ENCODE data around the gene DCAF7. TPM values are rescaled to one million over a fixed set of nuclear protein-coding genes. Genes with fewer than 3 reads are reported as not detected.

Gene DCAF7
- total RNA-seq: 47.4 TPM
- long read RNA-seq, full-length matches to known transcripts: 20 of 91 reads
- long read RNA-seq, partial matches to known transcripts: 3 of 91 reads
- long read RNA-seq, other reads (novel, unspliced or antisense): 68 of 91 reads

- intact Hi-C loops (cut with DNase I): loop anchor here (2.0 to 5.0 kb wide), 2 partner anchors 51 to 108 kb away; partner anchors contain the start of gene TACO1
Measured at GRCh38 chr17:63549946-63550816, at the start of gene DCAF7. TSS of gene DCAF7 (plus strand) at chr17:63550477. CDS start at chr17:63550678, 201 bp downstream.

GRCh38 chr17:63500543-63501390 is 49.5 kb upstream of the DCAF7 start:
- DNase-seq (ENCODE audit: low spot score): no peak
- intact Hi-C loops (cut with DNase I): no loop called here

More at GRCh38 chr17:63549946-63550816, at the start of gene DCAF7:
- peak; percentile 100 for DNase-seq (ENCODE audit: low spot score)

GRCh38 chr17:63503341-63503705 is 47.0 kb upstream of the DCAF7 start:
- intact Hi-C loops (cut with DNase I): no loop called here
- no peak for DNase-seq (ENCODE audit: low spot score)

GRCh38 chr17:63504261-63504660 is 46.0 kb upstream of the DCAF7 start:
- no peak for DNase-seq (ENCODE audit: low spot score)

GRCh38 chr17:63505341-63505740 is 44.9 kb upstream of the DCAF7 start:
- intact Hi-C loops (cut with DNase I): no loop called here

More at GRCh38 chr17:63504261-63504660, 46.0 kb upstream of the DCAF7 start:
- intact Hi-C loops (cut with DNase I): no loop called here

GRCh38 chr17:63506627-63507026 is 43.6 kb upstream of the DCAF7 start:
- intact Hi-C loops (cut with DNase I): no loop called here
- no peak for DNase-seq (ENCODE audit: low spot score)

More at GRCh38 chr17:63505341-63505740, 44.9 kb upstream of the DCAF7 start:
- DNase-seq (ENCODE audit: low spot score): no peak

- intact Hi-C loops (cut with DNase I): no loop called here
- no peak for DNase-seq (ENCODE audit: low spot score)
Measured at GRCh38 chr17:63511331-63511730, 38.9 kb upstream of the DCAF7 start.

- no peak for DNase-seq (ENCODE audit: low spot score)
- intact Hi-C loops (cut with DNase I): no loop called here
Measured at GRCh38 chr17:63512388-63512787, 37.9 kb upstream of the DCAF7 start.

- intact Hi-C loops (cut with DNase I): no loop called here
- DNase-seq (ENCODE audit: low spot score): no peak
Measured at GRCh38 chr17:63512896-63513644, 37.2 kb upstream of the DCAF7 start.

- DNase-seq (ENCODE audit: low spot score): no peak
- intact Hi-C loops (cut with DNase I): no loop called here
Measured at GRCh38 chr17:63514477-63514876, 35.8 kb upstream of the DCAF7 start.

- DNase-seq (ENCODE audit: low spot score): no peak
- intact Hi-C loops (cut with DNase I): no loop called here
Measured at GRCh38 chr17:63514974-63515373, 35.3 kb upstream of the DCAF7 start.

- intact Hi-C loops (cut with DNase I): no loop called here
- DNase-seq (ENCODE audit: low spot score): no peak
Measured at GRCh38 chr17:63515426-63515825, 34.9 kb upstream of the DCAF7 start.

- no peak for DNase-seq (ENCODE audit: low spot score)
- intact Hi-C loops (cut with DNase I): no loop called here
Measured at GRCh38 chr17:63516910-63517824, 33.1 kb upstream of the DCAF7 start.

GRCh38 chr17:63517825-63518534 is 32.3 kb upstream of the DCAF7 start:
- intact Hi-C loops (cut with DNase I): no loop called here
- no peak for DNase-seq (ENCODE audit: low spot score)

- DNase-seq (ENCODE audit: low spot score): no peak
- intact Hi-C loops (cut with DNase I): no loop called here
Measured at GRCh38 chr17:63519116-63519881, 31.0 kb upstream of the DCAF7 start.

GRCh38 chr17:63519972-63520882 is 30.1 kb upstream of the DCAF7 start:
- DNase-seq (ENCODE audit: low spot score): no peak
- intact Hi-C loops (cut with DNase I): no loop called here

Data from cardiac septum (tissue), 1 donor.